ENCODE measurements around the gene DNAJC15. TPM values are rescaled to one million over a fixed set of nuclear protein-coding genes. Genes with fewer than 3 reads are reported as not detected.

The DNAJC15 gene
- total and polyA plus RNA-seq, 2 experiments from 2014 or later, result 1.0 to 5.2 TPM

DNA sequence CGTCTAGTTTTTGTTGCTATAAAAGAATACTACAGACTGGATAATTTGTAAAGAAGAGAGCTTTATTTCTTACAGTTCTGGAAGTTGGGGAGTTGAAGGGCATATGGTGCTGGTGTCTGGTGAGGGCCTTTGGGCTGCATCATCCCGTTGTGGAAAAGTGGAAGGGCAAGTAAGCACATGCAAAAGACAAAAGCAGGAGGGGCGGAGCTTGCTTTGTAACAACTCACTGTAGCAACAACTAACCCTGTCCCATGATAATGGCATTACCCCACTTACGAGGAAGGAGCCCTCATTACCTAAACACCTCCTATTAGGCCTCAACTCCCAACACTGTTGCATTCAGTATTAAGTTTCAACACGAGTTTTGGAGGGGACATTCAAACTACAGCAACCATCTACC is 7.2 kb upstream of the DNAJC15 start:
- TF ChIP-seq, protein P1, sequence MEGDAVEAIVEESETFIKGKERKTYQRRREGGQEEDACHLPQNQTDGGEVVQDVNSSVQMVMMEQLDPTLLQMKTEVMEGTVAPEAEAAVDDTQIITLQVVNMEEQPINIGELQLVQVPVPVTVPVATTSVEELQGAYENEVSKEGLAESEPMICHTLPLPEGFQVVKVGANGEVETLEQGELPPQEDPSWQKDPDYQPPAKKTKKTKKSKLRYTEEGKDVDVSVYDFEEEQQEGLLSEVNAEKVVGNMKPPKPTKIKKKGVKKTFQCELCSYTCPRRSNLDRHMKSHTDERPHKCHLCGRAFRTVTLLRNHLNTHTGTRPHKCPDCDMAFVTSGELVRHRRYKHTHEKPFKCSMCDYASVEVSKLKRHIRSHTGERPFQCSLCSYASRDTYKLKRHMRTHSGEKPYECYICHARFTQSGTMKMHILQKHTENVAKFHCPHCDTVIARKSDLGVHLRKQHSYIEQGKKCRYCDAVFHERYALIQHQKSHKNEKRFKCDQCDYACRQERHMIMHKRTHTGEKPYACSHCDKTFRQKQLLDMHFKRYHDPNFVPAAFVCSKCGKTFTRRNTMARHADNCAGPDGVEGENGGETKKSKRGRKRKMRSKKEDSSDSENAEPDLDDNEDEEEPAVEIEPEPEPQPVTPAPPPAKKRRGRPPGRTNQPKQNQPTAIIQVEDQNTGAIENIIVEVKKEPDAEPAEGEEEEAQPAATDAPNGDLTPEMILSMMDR (IDR thresholded peaks at IDR 0.05; ENCODE audit: low read depth, low read length), result no peak
- no peaks in the 10 kb centered on the region for H3K36me3 ChIP-seq
- no peak overlapping the region for H3K4me3 ChIP-seq
- H3K4me1 ChIP-seq (ENCODE audit: low read depth), result no peaks in the 10 kb centered on the region
- H3K27ac ChIP-seq, result no peak overlapping the region
- H3K27me3 ChIP-seq, result no peaks in the 10 kb centered on the region
- DNase-seq (ENCODE audit: low read depth in 1 of 2, low spot score in 1 of 2), result no peak
- H3K9me3 ChIP-seq (ENCODE audit: low read depth), result no peaks in the 10 kb centered on the region

DNA sequence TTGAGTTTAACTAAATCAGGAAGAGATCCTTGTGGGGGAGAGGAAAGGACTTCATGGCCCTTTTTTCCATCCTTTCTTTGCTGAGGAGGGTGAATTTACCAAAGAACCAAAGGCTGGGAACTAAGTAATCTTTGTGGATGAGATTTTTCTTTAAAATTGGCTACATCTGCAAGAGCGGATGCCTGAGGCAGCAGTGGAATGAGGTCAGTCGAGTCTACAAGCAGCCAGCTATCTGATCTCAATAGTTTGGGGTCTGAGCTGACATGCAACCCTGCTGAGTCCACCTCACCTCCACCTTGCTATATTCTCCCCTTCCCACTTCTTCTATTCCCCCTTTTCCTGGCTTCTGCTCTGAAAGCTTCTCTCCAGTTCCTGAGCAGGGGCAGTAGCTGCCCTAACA is 3.6 kb upstream of the DNAJC15 start:
- H3K4me3 ChIP-seq, result no peak overlapping the region

DNA sequence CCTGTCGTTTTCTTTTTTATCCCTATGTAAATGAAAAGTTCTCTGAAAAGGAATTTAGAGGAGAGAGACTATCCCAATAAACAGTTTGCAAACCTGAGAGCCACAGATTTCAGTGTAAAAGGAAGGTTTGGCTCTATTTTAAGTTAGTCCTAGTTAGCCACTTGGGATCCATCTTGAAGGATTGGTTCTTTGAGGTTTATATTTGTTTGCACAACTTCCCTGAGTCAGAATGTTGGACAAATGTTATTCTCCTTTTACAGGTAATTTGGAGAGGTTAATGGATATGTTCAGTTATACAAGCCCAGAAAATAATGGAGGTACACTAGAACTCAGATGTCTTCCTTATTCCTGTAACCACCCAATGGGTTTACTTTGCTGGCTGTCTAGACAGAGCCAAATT is 2.6 kb upstream of the DNAJC15 start:
- Histone ChIP-seq H3K27ac (no peak overlapping the region), H3K27me3 (no peaks in the 10 kb centered on the region)

More for the DNA sequence above, 3.6 kb upstream of the DNAJC15 start:
- H3K27ac ChIP-seq, result no peak overlapping the region
- no peaks in the 10 kb centered on the region for H3K4me1 ChIP-seq (ENCODE audit: low read depth)
- H3K36me3 ChIP-seq, result no peaks in the 10 kb centered on the region
- DNase-seq (ENCODE audit: low read depth in 1 of 2, low spot score in 1 of 2), result no peak
- H3K9me3 ChIP-seq (ENCODE audit: low read depth), result no peaks in the 10 kb centered on the region
- no peaks in the 10 kb centered on the region for H3K27me3 ChIP-seq
- TF ChIP-seq, protein P1 (IDR thresholded peaks at IDR 0.05; ENCODE audit: low read depth, low read length), result no peak

DNA sequence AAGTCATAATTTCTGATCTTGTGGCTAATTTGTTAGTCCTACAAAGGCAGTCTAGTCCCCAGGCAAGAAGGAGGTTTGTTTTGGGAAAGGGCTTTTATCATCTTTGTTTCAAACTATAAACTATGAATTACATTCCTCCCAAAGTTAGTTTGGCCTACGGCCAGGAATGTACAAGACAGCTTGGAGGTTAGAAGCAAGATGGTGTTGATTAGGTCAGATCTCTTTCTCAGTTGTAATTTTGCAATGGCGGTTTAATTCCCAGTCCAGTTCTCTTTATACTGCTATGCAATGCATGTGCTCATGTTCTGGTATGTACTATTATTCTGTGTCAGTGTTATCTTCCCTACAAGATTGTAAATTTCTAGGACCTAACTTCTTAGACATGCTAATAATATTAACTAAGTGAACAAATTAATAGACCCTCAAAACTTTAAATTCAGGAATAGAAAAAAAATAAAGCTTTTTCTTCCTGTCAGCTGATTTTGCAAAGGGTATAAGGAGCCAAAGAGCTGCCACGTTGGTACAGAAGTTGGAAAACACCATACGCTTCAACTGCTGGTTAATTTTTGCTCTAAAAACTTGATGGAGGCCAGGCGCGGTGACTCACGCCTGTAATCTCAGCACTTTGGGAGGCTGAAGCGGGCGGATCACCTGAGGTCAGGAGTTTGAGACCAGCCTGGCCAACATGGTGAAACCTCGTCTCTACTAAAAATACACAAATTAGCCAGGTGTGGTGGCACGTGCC is 1.3 kb upstream of the DNAJC15 start:
- H3K27ac ChIP-seq, result no peak overlapping the region
- no peaks in the 10 kb centered on the region for H3K36me3 ChIP-seq
- H3K27me3 ChIP-seq, result no peaks in the 10 kb centered on the region
- no peaks in the 10 kb centered on the region for H3K9me3 ChIP-seq (ENCODE audit: low read depth)
- H3K4me1 ChIP-seq (ENCODE audit: low read depth), result no peaks in the 10 kb centered on the region
- DNase-seq (ENCODE audit: low read depth in 1 of 2, low spot score in 1 of 2), result peak in 1 of 2 donors; percentile 89
- TF ChIP-seq, protein P1 (IDR thresholded peaks at IDR 0.05; ENCODE audit: low read depth, low read length), result no peak
- H3K4me3 ChIP-seq, result no peak overlapping the region

More for the DNA sequence above, 2.6 kb upstream of the DNAJC15 start:
- no peak for DNase-seq (ENCODE audit: low read depth in 1 of 2, low spot score in 1 of 2)
- TF ChIP-seq, protein P1 (IDR thresholded peaks at IDR 0.05; ENCODE audit: low read depth, low read length), result no peak
- no peaks in the 10 kb centered on the region for H3K4me1 ChIP-seq (ENCODE audit: low read depth)
- H3K36me3 ChIP-seq, result no peaks in the 10 kb centered on the region
- H3K9me3 ChIP-seq (ENCODE audit: low read depth), result no peaks in the 10 kb centered on the region
- no peak overlapping the region for H3K4me3 ChIP-seq

DNA sequence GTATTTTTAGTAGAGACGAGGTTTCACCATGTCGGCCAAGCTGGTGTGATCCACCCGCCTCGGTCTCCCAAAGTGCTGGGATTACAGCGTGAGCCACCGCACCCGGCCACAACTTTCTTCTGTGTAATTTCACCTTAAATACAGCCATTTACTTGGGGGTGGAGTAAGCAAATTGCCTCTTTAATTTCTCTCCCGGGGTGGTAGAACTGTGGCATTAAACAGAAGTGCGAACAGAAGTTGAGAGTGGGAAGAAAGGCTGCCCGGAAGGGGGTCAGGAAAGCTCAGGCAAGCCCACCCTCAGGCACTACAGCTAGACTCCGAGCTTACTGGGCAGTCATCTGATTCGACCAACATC is 475 bp upstream of the DNAJC15 start:
- Histone ChIP-seq H3K9me3 (ENCODE audit: low read depth) (no peaks in the 10 kb centered on the region), H3K27me3 (no peaks in the 10 kb centered on the region), H3K4me3 (no peak overlapping the region), H3K4me1 (ENCODE audit: low read depth) (no peaks in the 10 kb centered on the region), H3K27ac (no peak overlapping the region), H3K36me3 (no peaks in the 10 kb centered on the region)
- TF ChIP-seq, protein P1 (IDR thresholded peaks at IDR 0.05; ENCODE audit: low read depth, low read length), result no peak
- DNase-seq (ENCODE audit: low read depth in 1 of 2, low spot score in 1 of 2), result no peak

Measured in cardiac muscle cell (in vitro differentiated cells and primary cell).